ENCODE measurements around the gene VAT1L.
"Not testable (repeated sequence)": the region's sequence is repeated elsewhere in the genome, so short reads cannot be mapped to it uniquely, and the experiment has no call there.

Gene VAT1L

DNA sequence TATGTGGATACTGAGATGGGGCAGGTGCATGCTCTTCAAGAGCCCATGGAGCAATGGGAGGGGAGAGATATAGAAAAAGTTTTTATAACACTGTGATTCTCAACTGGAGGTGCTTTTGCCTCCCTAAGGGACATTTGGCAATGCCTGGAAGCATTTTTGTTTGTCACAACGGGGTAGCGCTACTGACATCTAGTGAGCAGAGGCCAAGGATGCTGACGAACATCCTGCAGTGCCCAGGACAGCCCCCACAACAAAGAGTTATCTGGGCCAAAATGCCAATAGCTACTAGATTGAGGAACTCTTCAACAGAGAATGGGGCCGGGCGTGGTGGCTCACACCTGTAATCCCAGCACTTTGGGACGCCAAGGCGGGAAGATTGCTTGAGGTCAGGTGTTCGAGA, 166.8 kb downstream of the VAT1L start:
- no peak for DNase-seq (ENCODE audit: low read depth in 3 of 3)

DNA sequence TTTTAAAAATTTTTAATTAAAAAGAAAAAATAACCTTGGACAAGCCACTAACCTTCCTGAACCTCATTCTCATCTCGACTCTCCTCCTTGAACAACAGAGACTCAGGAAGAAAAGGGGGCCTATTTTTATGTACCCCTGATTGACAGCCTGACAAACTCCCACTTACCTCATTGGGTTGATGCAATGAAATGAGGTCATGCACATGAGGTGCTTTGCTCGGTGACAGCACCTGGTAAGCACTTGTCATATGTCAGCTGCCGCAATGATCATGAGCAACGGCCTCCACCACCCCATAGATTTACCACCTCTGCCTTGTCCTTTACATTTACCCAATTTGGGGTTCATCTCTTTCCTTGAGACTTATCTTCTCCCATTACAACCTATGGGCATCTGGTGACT, 167.9 kb downstream of the VAT1L start:
- DNase-seq (ENCODE audit: low read depth in 3 of 3), result no peak

DNA sequence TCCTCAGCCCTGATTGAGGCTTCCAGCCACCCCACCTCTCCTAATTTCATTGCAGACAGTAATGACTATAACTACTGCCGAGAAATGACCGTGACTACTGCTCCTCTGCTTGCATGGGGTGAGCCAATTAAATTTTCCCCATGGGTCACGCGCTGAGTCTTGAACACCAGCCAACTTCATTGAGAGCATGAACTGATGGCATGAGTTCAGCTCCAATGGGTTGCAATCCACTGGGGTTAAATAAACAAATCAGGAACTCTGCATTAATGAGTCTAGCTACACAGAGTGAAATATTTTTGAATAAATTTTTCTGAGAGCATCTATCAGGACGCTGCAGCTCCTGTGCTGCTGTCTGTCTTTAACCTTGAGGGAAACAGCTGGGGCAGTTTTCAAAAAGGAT, 172.4 kb downstream of the VAT1L start:
- no peak for DNase-seq (ENCODE audit: low read depth in 3 of 3)

DNA sequence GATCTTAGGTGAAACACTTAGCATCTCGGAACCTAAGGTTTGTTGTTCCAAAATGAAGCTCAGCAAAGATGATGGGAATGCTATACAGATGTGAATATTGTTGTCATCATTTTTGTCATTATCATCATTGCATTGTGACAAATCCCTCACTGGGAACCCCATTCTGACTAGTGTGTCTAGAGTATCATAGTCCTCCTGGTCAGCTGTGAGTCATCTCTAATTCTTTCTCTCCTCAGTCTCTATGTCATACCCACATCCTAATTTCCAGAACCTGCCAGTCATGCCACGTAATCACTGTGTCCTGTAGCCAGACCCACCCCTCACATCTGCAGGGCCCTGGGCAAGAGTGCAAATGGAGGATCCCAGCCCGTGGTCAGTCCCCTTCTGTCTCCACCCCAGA, 173.4 kb downstream of the VAT1L start:
- DNase-seq (ENCODE audit: low read depth in 3 of 3), result no peak

DNA sequence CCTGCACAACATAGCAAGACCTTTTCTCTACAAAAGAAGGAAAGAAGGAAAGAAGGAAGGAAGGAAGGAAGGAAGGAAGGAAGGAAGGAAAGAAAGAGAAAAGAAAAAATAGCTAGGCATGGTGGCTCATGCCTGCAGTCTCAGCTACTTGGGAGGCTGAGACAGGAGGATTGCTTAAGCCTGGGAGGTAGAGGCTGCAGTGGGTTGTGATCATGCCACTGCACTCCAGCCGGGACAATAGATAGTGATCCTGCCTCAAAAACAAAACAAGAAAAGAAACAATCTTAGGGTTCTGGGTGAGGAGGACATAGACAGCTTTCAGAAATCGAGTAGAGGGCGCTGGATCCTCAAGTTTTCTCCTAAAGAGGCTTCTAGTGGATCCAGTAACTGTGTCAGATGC, 174.3 kb downstream of the VAT1L start:
- DNase-seq (ENCODE audit: low read depth in 3 of 3), result no peak

DNA sequence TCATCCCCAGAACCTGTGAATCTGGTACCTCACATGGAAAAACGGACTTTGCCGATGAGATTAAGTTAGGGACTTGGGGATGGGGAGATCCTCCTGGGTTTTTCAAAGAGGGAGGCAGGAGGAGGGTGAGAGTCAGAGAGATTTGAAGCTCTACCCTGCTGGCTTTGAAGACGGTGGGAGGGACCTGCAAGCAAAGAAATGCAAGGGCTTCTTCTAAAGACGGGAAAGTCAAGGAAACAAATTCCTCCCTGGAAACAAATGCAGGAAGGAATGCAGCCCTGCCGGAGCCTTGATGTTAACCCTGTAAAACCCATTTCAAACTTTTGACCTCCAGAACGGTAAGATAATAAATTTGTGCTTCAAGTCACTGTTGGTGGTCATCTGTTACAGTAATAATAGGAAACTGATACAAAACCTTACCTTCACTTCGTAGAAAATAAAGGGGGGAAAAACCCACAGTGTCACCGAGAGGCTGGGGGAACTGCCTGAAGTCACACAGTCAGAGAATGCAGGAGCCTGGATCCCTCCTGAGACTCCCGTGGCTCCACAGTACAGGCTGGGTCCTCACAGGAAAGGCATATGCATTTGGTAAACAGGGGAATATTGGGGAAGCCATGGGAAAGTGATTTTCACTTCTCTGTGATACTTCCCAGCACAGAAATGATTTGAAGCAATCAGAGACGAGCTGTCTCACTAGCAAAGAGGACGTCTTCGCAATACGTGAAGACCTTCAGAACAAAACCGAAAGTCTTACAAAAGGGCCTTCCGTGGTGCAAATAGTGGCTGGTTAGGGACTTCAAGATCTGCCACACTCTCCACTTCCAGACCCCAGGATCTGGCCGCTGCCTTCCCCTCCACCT, 175.1 kb downstream of the VAT1L start:
- no peak for DNase-seq (ENCODE audit: low read depth in 3 of 3)

DNA sequence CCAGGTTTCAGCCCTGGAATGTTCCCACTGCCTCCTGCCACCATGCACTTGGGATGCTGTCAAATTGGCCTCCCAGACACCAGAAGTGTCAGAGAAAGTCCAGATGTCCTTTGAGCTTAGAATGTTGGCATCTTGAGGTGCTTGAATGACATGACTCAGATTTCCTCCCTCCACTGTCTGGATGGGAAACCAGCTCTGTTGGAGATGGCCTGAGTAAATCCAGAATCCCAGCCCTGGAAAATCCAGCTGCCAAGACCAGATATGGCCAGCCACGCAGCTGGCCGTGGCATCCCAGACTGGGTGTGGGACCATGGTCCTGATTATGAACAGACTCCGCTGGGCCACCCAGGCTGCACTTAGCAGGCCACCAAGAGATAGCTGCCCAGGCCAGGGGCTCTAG, 177.0 kb downstream of the VAT1L start:
- DNase-seq (ENCODE audit: low read depth in 3 of 3), result no peak

DNA sequence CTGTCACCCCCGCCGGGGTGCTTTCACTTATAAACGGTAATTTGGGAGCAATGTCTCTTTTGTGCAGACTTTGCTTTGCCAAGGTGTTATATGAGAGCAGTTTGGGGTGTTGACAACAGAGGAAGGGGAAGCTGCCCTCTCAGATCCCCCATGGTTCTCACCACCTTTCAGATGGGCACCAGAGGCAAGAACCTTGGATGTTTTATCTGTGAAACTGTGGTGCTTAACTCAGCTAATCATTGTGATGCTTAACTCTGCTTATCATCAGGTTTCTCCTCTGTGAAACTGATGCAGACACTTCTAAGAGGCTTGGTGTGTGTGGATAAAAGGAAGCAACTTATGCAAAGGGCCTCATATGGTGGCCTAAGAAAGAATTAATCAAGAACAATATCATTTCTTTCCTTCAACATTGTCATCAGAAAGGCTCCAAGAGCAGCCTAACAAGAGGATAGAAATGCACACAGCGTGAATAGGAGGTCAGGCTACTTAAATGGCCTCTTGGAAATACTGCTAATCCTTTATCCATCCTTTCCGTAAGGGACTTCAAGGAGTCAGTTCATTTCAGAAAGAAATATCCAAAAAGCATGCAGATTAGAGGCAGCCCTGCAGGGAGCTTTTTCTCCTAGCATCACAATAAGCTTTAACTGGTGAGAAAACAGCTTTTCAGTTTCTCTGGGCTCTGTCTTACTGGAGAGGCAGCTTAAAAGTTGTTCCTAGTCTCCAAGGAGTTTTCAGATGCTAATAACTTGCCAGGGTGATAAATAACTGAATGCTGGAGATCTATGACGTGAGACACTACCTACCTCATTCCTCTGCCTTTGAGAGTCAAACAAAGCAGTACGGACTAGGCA, 178.9 kb downstream of the VAT1L start:
- no peak for DNase-seq (ENCODE audit: low read depth in 3 of 3)

DNA sequence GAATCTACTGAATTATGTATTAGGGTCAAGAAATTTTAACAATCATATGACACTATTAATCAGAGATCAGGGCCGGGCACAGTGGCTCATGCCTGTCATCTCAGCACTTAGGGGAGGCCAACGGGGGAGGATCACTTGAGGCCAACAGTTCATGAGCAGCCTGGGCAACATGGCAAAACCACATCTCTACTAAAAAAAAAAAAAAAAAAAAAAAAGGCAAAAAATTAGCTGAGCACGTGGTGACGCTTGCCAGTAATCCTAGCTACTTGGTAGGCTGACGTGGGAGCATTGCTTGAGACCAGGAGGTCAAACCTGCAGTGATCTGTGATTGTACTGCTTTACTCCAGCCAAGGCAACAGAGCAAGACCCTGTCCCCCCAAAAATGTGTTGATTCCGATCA, 181.5 kb downstream of the VAT1L start:
- DNase-seq (ENCODE audit: low read depth in 3 of 3), result no peak

DNA sequence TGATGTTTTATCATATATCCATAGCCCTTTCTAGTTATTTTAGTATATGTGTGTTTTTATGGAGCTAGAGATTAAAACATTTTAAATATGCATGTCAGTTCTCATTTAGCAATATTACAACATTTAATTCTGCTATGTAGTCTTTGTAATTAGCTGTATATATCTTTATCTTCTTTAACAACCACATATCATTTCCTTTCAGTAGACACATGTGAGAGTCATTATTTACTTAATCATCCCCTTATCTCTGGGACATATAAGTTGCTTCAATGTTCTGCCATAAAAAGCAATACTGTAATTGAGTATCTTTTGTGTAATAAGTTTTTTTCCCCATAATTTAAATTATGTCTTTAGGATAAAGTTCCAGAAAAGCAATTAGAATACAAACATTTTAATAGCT, 182.0 kb downstream of the VAT1L start:
- no peak for DNase-seq (ENCODE audit: low read depth in 3 of 3)

DNA sequence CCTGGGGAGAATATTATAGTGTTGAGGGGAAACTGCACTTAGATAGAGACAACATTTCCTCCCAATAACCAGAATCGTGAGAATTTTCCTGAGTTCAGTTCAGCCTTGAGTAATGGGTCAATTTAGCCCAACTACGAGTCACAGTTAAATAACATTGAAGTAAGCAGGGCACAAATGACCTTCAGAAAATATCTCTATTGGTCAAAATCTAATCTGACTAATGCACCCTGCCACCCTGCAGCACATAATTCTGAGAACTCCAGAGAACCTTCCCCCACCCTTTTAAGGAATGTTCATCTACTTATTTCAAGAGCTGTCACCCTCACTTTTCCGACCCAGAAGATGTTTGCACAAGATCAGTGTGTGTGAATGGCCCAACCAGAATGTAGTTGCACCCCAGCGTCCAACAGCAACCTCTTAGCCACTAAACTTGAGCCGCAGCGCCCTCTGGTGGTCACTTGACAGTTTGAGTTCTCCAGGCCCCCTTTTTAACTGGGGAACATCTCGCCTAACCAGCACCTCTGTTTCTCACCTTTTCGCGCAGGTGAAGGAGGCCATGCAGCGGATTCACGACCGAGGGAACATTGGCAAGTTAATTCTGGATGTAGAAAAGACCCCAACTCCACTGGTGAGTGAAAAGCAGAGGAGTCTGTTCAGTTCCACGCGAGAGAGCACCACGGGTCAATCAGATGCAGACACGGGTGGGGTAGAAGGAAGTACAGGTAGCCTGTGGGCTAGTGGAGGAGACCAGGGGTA, 183.1 kb downstream of the VAT1L start:
- peak; percentile 54 to 66 (median 56) for DNase-seq (ENCODE audit: low read depth in 3 of 3)

DNA sequence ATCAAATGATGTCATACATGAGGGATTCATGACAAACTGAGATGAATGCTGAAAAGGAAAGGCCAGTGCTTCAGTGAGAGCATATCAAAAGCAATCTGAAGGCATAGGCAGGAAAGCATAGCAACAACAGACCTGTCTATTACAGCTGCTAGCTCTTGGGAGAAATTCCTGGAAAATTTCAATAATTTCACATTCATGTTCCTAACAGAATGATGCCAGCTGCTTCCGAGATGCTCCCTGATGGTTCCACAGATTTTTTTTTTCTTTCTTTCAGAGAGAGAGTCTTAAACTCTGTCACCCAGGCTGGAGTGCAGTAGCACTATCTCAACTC, 183.7 kb downstream of the VAT1L start:
- DNase-seq (ENCODE audit: low read depth in 3 of 3), result no peak

DNA sequence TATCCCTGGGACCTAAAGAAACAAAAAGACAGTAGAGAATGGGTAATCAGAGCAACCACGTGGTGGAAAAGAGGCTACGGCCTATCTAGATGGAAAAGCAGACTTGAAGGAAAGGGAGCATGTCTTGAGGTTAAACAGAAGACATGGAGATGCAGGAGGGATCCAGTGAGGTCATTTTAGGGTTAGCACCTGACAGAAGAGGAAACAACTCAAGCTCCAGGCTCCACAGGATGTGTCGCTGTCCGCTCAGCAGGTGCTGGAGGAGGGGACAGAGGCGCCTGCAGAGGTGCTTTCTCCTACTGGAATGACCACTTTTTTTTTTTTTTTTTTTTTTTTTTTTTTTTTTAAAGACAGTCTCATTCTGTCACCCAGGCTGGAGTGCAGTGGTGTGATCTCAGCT, 186.5 kb downstream of the VAT1L start:
- DNase-seq (ENCODE audit: low read depth in 3 of 3), result no peak

DNA sequence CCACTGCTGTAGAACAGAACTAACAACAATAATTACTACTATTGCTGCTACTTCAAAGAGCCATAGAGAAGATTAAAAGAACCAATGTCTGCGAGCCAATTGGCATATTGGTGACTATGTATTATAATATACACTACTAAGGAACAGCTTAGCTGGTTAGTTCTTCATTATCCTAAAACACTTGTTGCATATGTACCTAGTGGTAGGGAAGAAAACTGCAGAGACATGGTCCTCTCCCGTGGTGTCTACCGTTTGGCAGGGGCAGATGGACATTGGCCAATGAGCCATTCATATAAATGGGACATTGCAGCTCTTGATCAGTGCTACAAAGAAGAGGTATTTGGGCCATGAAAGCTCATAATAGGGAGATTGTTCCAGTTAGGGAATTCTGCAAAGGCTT, 187.6 kb downstream of the VAT1L start:
- no peak for DNase-seq (ENCODE audit: low read depth in 3 of 3)

DNA sequence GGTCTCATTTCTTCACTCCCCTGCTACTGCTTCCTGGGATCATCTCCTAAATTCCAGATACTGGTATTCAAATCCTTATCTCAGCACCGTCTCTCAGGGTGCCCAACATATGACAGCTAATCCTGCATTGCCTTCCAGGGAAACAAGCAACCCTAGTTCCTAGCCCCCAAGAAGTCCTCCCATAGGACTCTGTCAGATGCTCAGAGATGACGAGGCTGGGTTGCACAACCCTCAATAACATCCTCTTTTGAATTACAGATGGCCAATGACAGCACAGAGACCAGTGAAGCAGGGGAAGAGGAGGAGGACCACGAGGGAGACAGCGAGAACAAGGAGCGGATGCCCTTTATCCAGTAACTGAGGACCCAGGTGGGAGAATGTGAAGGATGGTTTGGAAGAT, 189.0 kb downstream of the VAT1L start:
- DNase-seq (ENCODE audit: low read depth in 3 of 3), result no peak

DNA sequence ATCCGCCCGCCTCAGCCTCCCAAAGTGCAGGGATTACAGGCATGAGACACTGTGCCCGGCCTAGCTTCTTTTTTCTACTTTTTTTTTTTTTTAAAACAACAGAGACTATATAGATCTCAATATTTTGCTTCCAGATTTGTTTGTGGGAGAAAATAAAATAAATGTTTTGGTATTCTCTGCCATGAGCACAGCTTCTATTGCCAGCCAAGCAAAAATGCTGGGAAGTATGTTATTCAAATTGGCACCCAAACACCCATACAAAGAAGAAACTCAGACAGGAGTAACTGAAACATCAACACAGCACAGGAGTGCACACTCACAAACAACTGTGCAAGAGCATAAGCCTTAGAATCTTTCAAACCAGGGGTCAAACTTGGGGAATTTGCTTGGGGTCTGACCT, 196.7 kb downstream of the VAT1L start:
- DNase-seq (ENCODE audit: low read depth in 3 of 3), result no peak

DNA sequence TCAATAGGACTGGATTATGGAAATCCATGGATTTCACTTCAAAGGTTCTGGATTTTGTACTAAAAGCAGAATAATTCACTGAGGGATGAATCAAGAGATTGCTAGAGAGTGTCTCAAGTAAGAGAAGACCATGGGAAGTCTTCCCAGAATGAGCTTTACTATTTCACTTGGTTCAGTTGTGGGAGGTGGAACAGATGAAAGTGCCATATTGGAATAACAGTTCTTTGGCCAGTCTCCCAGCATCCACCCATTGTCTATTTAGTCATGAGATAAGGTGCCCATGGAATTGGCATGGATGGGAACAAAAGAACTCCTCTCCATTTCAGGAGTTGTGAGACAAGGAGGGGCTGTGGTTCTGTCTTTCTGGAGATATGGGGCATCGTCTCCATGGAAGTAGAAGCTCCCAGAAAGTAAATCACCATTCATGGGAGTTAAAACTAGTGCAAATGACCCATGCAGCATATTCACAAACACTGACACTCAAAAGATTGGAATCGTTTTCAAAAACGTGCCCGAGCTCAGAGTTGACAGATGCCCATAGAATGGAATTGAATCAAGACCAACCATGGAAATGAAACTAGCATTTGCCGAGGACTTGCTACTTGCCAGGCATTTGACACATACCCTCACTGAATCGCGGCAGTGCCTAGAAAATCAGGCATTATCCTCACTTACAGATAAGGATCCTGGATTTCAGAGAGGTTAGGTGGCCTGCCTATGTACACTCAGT, 197.8 kb downstream of the VAT1L start:
- no peak for DNase-seq (ENCODE audit: low read depth in 3 of 3)

DNA sequence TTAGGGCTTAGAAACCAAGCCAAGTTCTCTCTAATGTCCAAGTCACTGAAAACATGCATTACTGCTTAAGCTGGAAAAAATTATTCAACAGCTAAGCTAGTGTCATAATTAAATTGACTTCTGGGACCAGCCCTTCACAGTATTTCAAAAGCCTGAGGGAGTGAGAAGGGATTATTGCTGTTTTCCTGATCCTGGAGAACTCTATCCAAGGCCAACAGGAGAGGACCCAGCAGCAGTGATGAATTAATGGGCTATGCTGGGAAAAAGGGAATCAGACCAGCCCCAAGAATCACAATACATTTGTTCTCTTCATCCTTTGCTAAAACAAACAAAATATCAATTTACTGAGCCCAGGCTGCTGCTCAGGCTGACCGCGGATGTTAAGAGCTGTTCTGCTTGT, 199.4 kb downstream of the VAT1L start:
- no peak for DNase-seq (ENCODE audit: low read depth in 3 of 3)

DNA sequence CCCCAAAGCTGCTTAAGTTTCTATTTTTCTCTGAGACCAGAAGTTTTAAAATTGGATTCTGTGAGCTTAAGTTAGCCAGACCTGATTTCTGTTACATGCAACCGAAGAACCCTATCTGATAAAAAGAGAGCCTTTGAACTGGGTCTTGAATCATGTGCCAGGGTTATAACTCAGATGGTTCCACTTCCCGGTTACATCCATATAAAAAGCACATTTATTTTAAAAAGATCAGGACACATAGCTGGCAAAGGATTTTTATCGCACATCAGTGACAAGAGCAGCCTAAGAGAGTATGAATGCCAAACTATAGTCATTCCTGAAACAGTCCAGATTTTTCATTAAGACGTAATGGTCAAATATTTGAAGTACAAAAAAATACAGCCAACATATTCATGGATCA, 201.5 kb downstream of the VAT1L start:
- no peak for DNase-seq (ENCODE audit: low read depth in 3 of 3)

DNA sequence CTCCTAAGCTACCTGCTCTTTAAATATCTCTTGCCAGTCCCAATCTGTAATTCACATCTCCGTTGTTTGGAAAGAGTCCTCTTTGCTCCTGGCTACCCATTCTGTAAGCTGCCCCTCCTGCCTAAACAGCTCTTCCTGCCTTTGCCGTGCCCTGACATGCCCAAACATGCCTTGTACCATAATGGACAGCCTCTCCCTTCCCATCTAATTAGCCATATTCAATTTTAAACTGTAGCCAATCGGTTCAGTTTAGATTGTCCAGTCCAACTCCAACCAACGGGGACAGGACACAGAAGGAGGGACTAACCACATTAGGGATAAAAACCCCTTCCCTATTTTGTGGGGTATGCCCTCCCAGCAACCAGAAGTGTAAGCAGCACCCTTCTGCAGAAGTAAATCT, 203.3 kb downstream of the VAT1L start:
- no peak for DNase-seq (ENCODE audit: low read depth in 3 of 3)

DNA sequence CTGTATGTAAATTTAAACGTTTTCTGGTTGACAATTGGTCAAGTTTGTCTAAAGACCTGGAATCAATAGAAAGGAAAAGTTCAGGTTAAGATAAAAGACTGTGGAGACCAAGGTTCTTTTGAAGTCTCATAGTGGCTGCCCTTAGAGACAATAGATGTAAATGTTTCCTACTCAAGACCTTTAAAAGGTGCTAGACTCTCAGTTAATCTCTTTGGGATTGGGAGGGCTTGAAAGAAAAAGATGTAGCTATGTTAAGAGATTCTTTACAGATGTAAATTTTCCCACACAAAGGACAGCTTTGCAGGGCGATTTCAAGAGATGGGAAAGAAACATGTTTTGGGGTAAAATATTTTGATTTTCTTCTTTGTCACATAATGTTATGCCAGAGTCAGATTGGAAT, 204.0 kb downstream of the VAT1L start:
- DNase-seq (ENCODE audit: low read depth in 3 of 3), result not testable (repeated sequence)
